OCI-LY1 (cell line): Measurements from ENCODE around the gene KNG1.

ENCODE experiments used
- CTCF ChIP-seq: fragments of 200-600 bp; sonication (generic), shearing (Covaris generic); IDR thresholded peaks from 2 replicates; pipeline ENCODE4 v1.5.1; 2017; ENCODE audit warnings: mild to moderate bottlenecking, antibody characterized with exemption, low read length, moderate library complexity, mixed read lengths
- EZH2 ChIP-seq: fragments of 200-600 bp; sonication (generic), shearing (Covaris generic); IDR thresholded peaks from 2 replicates; pipeline ENCODE4 v1.8.0; 2017; ENCODE audit warnings: borderline replicate concordance, mixed run types, mild to moderate bottlenecking, antibody characterized with exemption, low read length, moderate library complexity, mixed read lengths

- TF ChIP-seq EZH2 (no peak), CTCF (no peak)
Observed at GRCh38 chr3:186786922-186787321, 69.8 kb downstream of the KNG1 start.
